HepG2 (cell line): ENCODE data around the gene KIF3A. TPM values are rescaled to one million over a fixed set of nuclear protein-coding genes. Genes with fewer than 3 reads are reported as not detected.

Source experiments
- ATAC-seq: fragments of 200-7000 bp; cut with Tn5 transposase; 3 replicates; pipeline ENCODE4 v1.9.1; 2020; ENCODE audit warnings: mild to moderate bottlenecking, moderate library complexity
- BruUV-seq: library from RNA; stranded (reverse); fragments of 400-500 nt; replicated peaks from 2 replicates; lab custom pipeline; 2021; lab: Mats Ljungman, UMichigan
- CTCF ChIA-PET: fragments of 300-600 bp; formaldehyde crosslinking; extraction: SDS; loops from one replicate; lab custom pipeline; 2021; ENCODE audit warnings: low total read pairs, inconsistent platforms, low intra/inter-chr PET ratio; lab: Yijun Ruan, JAX
- POLR2A ChIA-PET: fragments of 350-600 bp; sonication (Branson Sonifier 250); formaldehyde crosslinking; loops from one replicate; lab custom pipeline; 2020; ENCODE audit warnings: antibody characterized with exemption, inconsistent platforms; lab: Yijun Ruan, JAX
- DNase-seq: peaks from one replicate; pipeline ENCODE4 v3.0.0-alpha.2; 2015; ENCODE audit warnings: low spot score
- FAIRE-seq: peaks from 3 replicates; lab custom pipeline; 2011; peaks lifted over from hg19 to GRCh38; lab: Jason Lieb, UNC
- H2AFZ ChIP-seq: one replicate; pipeline ENCODE4 v1.6.1; 2011; ENCODE audit warnings: low read length, inconsistent platforms
- H3K27ac ChIP-seq: fragments of 300-600 bp; 3 replicates; pipeline ENCODE4 v1.8.0; 2011; ENCODE audit warnings: mixed run types, mild to moderate bottlenecking, mixed read lengths, low read length, inconsistent platforms; ENCODE audit not compliant: insufficient read depth; ENCODE audit errors: extremely low read length
- H3K27me3 ChIP-seq, 2 experiments: fragments of 200-600 bp in 1 of 2; 2 replicates in 1 of 2; 3 replicates in 1 of 2; pipeline versions ENCODE4 v1.6.0 to v1.8.0; 2011; ENCODE audit warnings: low read length in 2 of 2, mild to moderate bottlenecking in 2 of 2, moderate library complexity in 2 of 2, inconsistent platforms in 1 of 2; ENCODE audit not compliant: insufficient read depth in 2 of 2, control insufficient read depth in 1 of 2
- H3K36me3 ChIP-seq, 2 experiments: fragments of 200-600 bp in 1 of 2; replicated peaks in 1 of 2; 2 replicates in 1 of 2; 3 replicates in 1 of 2; pipeline versions ENCODE4 v1.5.1 to v1.8.0; 2011; ENCODE audit warnings: low read length in 2 of 2, inconsistent platforms in 1 of 2; ENCODE audit not compliant: insufficient read depth in 2 of 2, control insufficient read depth in 1 of 2
- H3K4me1 ChIP-seq: 2 replicates; pipeline ENCODE4 v1.5.1; 2012; ENCODE audit warnings: low read length, inconsistent platforms; ENCODE audit not compliant: insufficient read depth
- H3K4me2 ChIP-seq: 2 replicates; pipeline ENCODE4 v1.6.0; 2011; ENCODE audit warnings: low read depth, low read length, inconsistent platforms
- H3K4me3 ChIP-seq, 3 experiments: fragments of 200-600 bp in 1 of 3; sonication (generic), shearing (Covaris generic) in 1 of 3; replicated peaks in 1 of 3; 2 replicates each; pipeline ENCODE4 v1.5.1; 2011 to 2016; ENCODE audit warnings: low read length in 3 of 3, inconsistent platforms in 2 of 3, low read depth in 2 of 3, mild to moderate bottlenecking in 2 of 3, control low read depth in 1 of 3, mixed read lengths in 1 of 3; ENCODE audit not compliant: insufficient read depth in 1 of 3
- H3K79me2 ChIP-seq: one replicate; pipeline ENCODE4 v1.6.1; 2011; ENCODE audit warnings: low read length, inconsistent platforms; ENCODE audit not compliant: insufficient read depth
- H3K9ac ChIP-seq: 2 replicates; pipeline ENCODE4 v1.6.0; 2011; ENCODE audit warnings: mild to moderate bottlenecking, low read depth, low read length, inconsistent platforms; ENCODE audit not compliant: insufficient read depth
- H3K9me3 ChIP-seq: 2 replicates; pipeline ENCODE4 v1.5.1; 2012; ENCODE audit warnings: mild to moderate bottlenecking, low read length
- H4K20me1 ChIP-seq: 2 replicates; pipeline ENCODE4 v1.6.0; 2011; ENCODE audit warnings: inconsistent platforms, mild to moderate bottlenecking, low read length, moderate library complexity; ENCODE audit not compliant: insufficient read depth
- CENPT ChIP-seq: sonication (generic); formaldehyde crosslinking; IDR thresholded peaks from 2 replicates; pipeline ENCODE4 v1.8.0; 2022; ENCODE audit warnings: low read depth, mild to moderate bottlenecking, moderate library complexity, missing genetic modification reagents
- GLI4 ChIP-seq: sonication (generic); formaldehyde crosslinking; IDR thresholded peaks from 2 replicates; pipeline ENCODE4 v1.5.1; 2020; ENCODE audit warnings: missing genetic modification reagents, mild to moderate bottlenecking, moderate library complexity, borderline replicate concordance
- NRL ChIP-seq: sonication (generic); formaldehyde crosslinking; IDR thresholded peaks from 2 replicates; pipeline ENCODE4 v1.5.0; 2020; ENCODE audit warnings: missing genetic modification reagents, mild to moderate bottlenecking, moderate library complexity, borderline replicate concordance
- PHF8 ChIP-seq: sonication (generic); formaldehyde crosslinking; IDR thresholded peaks from 2 replicates; pipeline ENCODE4 v1.5.0; 2020; ENCODE audit warnings: missing genetic modification reagents
- RFXAP ChIP-seq: sonication (generic); formaldehyde crosslinking; IDR thresholded peaks from 2 replicates; pipeline ENCODE4 v1.4.0; 2020; ENCODE audit warnings: missing genetic modification reagents, borderline replicate concordance
- RORA ChIP-seq: sonication (generic); formaldehyde crosslinking; IDR thresholded peaks from 2 replicates; pipeline ENCODE4 v1.5.0; 2020; ENCODE audit warnings: mild to moderate bottlenecking, missing genetic modification reagents, moderate library complexity
- ZBTB21 ChIP-seq: sonication (generic); formaldehyde crosslinking; IDR thresholded peaks from 2 replicates; pipeline ENCODE4 v1.4.0; 2020; ENCODE audit warnings: missing genetic modification reagents
- ZFP37 ChIP-seq: sonication (generic); formaldehyde crosslinking; IDR thresholded peaks from 2 replicates; pipeline ENCODE4 v1.4.0; 2020; ENCODE audit warnings: missing genetic modification reagents, borderline replicate concordance
- ZNF124 ChIP-seq: sonication (generic); formaldehyde crosslinking; IDR thresholded peaks from 2 replicates; pipeline ENCODE4 v1.4.0; 2020; ENCODE audit warnings: missing genetic modification reagents
- ZNF274 ChIP-seq: sonication (generic); formaldehyde crosslinking; IDR thresholded peaks from 2 replicates; pipeline ENCODE4 v1.5.1; 2020; ENCODE audit warnings: mild to moderate bottlenecking, missing genetic modification reagents
- ZNF430 ChIP-seq: sonication (generic); formaldehyde crosslinking; IDR thresholded peaks from 2 replicates; pipeline ENCODE4 v1.9.0; 2021; ENCODE audit warnings: mild to moderate bottlenecking, missing genetic modification reagents
- ZNF530 ChIP-seq: sonication (generic); formaldehyde crosslinking; IDR thresholded peaks from 2 replicates; pipeline ENCODE4 v1.5.0; 2020; ENCODE audit warnings: low read depth, mild to moderate bottlenecking, missing genetic modification reagents
- ZNF549 ChIP-seq: sonication (generic); formaldehyde crosslinking; IDR thresholded peaks from 2 replicates; pipeline ENCODE4 v1.5.0; 2020; ENCODE audit warnings: missing genetic modification reagents
- ZNF550 ChIP-seq: sonication (generic); formaldehyde crosslinking; IDR thresholded peaks from 2 replicates; pipeline ENCODE4 v1.4.0; 2020; ENCODE audit warnings: mild to moderate bottlenecking, missing genetic modification reagents, borderline replicate concordance
- ZNF674 ChIP-seq: sonication (generic); formaldehyde crosslinking; IDR thresholded peaks from 2 replicates; pipeline ENCODE4 v1.5.0; 2020; ENCODE audit warnings: low read depth, mild to moderate bottlenecking, missing genetic modification reagents
- ZNF720 ChIP-seq: sonication (generic); formaldehyde crosslinking; IDR thresholded peaks from 2 replicates; pipeline ENCODE4 v1.4.0; 2020; ENCODE audit warnings: missing genetic modification reagents
- ZNF782 ChIP-seq: sonication (generic); formaldehyde crosslinking; IDR thresholded peaks from 2 replicates; pipeline ENCODE4 v1.4.0; 2020; ENCODE audit warnings: missing genetic modification reagents, mild to moderate bottlenecking, borderline replicate concordance
- WGBS: methylation state at CpG from one replicate; pipeline ENCODE4 v1.1.6; 2017; ENCODE audit warnings: low lambda C conversion rate; 5-methylcytosine and 5-hydroxymethylcytosine counted together
- in situ Hi-C: cut with HindIII; loops from 2 replicates; pipeline ENCODE4 v1.10.0; 2017; ENCODE audit warnings: low pct_unique_long_range_greater_than_20kb; ENCODE audit not compliant: extremely low pct_ligation_motif_present
- intact Hi-C: fragments of 100-400 bp; cut with micrococcal nuclease; formaldehyde crosslinking; loops from one replicate; pipeline ENCODE4 v1.10.0; 2022; ENCODE audit not compliant: unreplicated experiment
- polyA plus RNA-seq, 8 experiments: library from polyadenylated mRNA; depleted of rRNA in 3 of 8; stranded (reverse) in 7 of 8; unstranded in 1 of 8; fragments of >200 nt; fragmentation: Illumina TruSeq in 4 of 8; extraction: Trizol in 4 of 8; gene quantifications; 2 replicates each; pipeline versions ENCODE4 v1.2.1 to v1.2.3, GENCODE V29; 2011 to 2016; ENCODE audit warnings: low read depth in 4 of 8, missing spikeins in 1 of 8, mixed read lengths in 1 of 8; ENCODE audit not compliant: insufficient read depth in 1 of 8
- total RNA-seq, 5 experiments: library from RNA; depleted of rRNA; stranded (reverse); fragments of >200 nt; fragmentation: Illumina TruSeq; extraction: Trizol; gene quantifications; 2 replicates each; pipeline ENCODE4 v1.2.3, GENCODE V29; 2016; ENCODE audit warnings: low read depth in 1 of 5
- TF ChIP-seq, protein P1 (sequence below): sonication (generic); formaldehyde crosslinking; IDR thresholded peaks from 2 replicates; pipeline ENCODE4 v1.4.0; 2020; ENCODE audit warnings: missing genetic modification reagents, borderline replicate concordance
- TF ChIP-seq, protein P2 (sequence below): sonication (generic); formaldehyde crosslinking; IDR thresholded peaks from 2 replicates; pipeline ENCODE4 v1.9.0; 2022; ENCODE audit warnings: missing genetic modification reagents, mild to moderate bottlenecking, borderline replicate concordance

Gene KIF3A
- total and polyA plus RNA-seq, 2 of the 13 experiments (the other 11 are each of a cell fraction or from before 2014, with no cell fraction given) = 2.3 to 8.4 TPM

- Histone ChIP-seq H2AFZ (no peak overlapping the region), H3K4me3 (no peak overlapping the region), H3K27ac (no peak overlapping the region), H3K9me3 (no peaks in the 10 kb centered on the region), H3K27me3 (peaks cover 1 to 5% of the 10 kb centered on the region in 2 experiments; a peak in 2 of 5 replicates), H3K4me1 (peaks cover 35% of the 10 kb centered on the region), H3K4me2 (no peak overlapping the region), H3K36me3 (no peaks in the 10 kb centered on the region), H4K20me1 (no peaks in the 10 kb centered on the region), H3K9ac (no peak overlapping the region), H3K79me2 (no peaks in the 10 kb centered on the region)
- TF ChIP-seq NRL (CRISPR knock-in tag) (no peak), RFXAP (CRISPR knock-in tag) (no peak), CENPT (CRISPR knock-in tag) (no peak), ZNF430 (no peak), ZNF674 (CRISPR knock-in tag) (no peak), PHF8 (no peak), ZNF720 (CRISPR knock-in tag) (no peak), ZNF124 (no peak), ZNF550 (CRISPR knock-in tag) (no peak), ZNF549 (CRISPR knock-in tag) (no peak), RORA (no peak), ZFP37 (CRISPR knock-in tag) (no peak), ZNF530 (CRISPR knock-in tag) (no peak), GLI4 (CRISPR knock-in tag) (no peak), ZNF274 (no peak), ZNF782 (CRISPR knock-in tag) (no peak), ZBTB21 (no peak)
- TF ChIP-seq, protein P1, sequence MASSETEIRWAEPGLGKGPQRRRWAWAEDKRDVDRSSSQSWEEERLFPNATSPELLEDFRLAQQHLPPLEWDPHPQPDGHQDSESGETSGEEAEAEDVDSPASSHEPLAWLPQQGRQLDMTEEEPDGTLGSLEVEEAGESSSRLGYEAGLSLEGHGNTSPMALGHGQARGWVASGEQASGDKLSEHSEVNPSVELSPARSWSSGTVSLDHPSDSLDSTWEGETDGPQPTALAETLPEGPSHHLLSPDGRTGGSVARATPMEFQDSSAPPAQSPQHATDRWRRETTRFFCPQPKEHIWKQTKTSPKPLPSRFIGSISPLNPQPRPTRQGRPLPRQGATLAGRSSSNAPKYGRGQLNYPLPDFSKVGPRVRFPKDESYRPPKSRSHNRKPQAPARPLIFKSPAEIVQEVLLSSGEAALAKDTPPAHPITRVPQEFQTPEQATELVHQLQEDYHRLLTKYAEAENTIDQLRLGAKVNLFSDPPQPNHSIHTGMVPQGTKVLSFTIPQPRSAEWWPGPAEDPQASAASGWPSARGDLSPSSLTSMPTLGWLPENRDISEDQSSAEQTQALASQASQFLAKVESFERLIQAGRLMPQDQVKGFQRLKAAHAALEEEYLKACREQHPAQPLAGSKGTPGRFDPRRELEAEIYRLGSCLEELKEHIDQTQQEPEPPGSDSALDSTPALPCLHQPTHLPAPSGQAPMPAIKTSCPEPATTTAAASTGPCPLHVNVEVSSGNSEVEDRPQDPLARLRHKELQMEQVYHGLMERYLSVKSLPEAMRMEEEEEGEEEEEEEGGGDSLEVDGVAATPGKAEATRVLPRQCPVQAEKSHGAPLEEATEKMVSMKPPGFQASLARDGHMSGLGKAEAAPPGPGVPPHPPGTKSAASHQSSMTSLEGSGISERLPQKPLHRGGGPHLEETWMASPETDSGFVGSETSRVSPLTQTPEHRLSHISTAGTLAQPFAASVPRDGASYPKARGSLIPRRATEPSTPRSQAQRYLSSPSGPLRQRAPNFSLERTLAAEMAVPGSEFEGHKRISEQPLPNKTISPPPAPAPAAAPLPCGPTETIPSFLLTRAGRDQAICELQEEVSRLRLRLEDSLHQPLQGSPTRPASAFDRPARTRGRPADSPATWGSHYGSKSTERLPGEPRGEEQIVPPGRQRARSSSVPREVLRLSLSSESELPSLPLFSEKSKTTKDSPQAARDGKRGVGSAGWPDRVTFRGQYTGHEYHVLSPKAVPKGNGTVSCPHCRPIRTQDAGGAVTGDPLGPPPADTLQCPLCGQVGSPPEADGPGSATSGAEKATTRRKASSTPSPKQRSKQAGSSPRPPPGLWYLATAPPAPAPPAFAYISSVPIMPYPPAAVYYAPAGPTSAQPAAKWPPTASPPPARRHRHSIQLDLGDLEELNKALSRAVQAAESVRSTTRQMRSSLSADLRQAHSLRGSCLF (CRISPR knock-in tag) = no peak
- TF ChIP-seq, protein P2, sequence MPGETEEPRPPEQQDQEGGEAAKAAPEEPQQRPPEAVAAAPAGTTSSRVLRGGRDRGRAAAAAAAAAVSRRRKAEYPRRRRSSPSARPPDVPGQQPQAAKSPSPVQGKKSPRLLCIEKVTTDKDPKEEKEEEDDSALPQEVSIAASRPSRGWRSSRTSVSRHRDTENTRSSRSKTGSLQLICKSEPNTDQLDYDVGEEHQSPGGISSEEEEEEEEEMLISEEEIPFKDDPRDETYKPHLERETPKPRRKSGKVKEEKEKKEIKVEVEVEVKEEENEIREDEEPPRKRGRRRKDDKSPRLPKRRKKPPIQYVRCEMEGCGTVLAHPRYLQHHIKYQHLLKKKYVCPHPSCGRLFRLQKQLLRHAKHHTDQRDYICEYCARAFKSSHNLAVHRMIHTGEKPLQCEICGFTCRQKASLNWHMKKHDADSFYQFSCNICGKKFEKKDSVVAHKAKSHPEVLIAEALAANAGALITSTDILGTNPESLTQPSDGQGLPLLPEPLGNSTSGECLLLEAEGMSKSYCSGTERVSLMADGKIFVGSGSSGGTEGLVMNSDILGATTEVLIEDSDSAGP (CRISPR knock-in tag) = no peak
- FAIRE-seq (no peak), DNase-seq (no peak), ATAC-seq (no peak)
- intact Hi-C loops (no loop called here), in situ Hi-C loops (loop anchor here (25.0 kb wide), 1 partner anchor 270 kb away; no protein-coding TSS in a partner anchor)
- CTCF ChIA-PET = no interaction called here
- no TSS peak for BruUV-seq
- POLR2A ChIA-PET = no interaction called here
- 66% methylated on average over 12 of the region's 12 CpGs for WGBS
Measured at GRCh38 chr5:132656774-132657355, 80.5 kb downstream of the KIF3A start.
